CD4-positive, CD25-positive, alpha-beta regulatory T cell (primary cell): ENCODE results near the gene COL6A5. TPM values are rescaled to one million over a fixed set of nuclear protein-coding genes. Genes with fewer than 3 reads are reported as not detected.

Experiments used
- ATAC-seq, 2 donors: fragments of 150-1000 bp; cut with Tn5 transposase; one replicate each; pipeline ENCODE4 v1.10.0; 2021; ENCODE audit warnings: low read depth in 2 of 2, moderate number of reproducible peaks in 2 of 2, moderate library complexity in 1 of 2
- DNase-seq, 3 donors: peaks; one replicate each; pipeline versions ENCODE4 v3.0.0 to v3.0.0-alpha.2; 2012 to 2022; ENCODE audit warnings: mixed read lengths in 1 of 3
- H3K27ac ChIP-seq: one replicate; pipeline ENCODE4 v1.7.0; 2013; ENCODE audit warnings: mild to moderate bottlenecking, low read length; ENCODE audit not compliant: insufficient read depth, poor library complexity, severe bottlenecking
- H3K27me3 ChIP-seq: one replicate; pipeline ENCODE4 v1.7.0; 2013; ENCODE audit warnings: low read length; ENCODE audit not compliant: control insufficient read depth, insufficient read depth
- H3K36me3 ChIP-seq: one replicate; pipeline ENCODE4 v1.7.0; 2013; ENCODE audit warnings: mild to moderate bottlenecking, low read length, moderate library complexity; ENCODE audit not compliant: control insufficient read depth, insufficient read depth
- H3K4me1 ChIP-seq: 2 replicates; pipeline ENCODE4 v1.7.0; 2013; ENCODE audit warnings: mild to moderate bottlenecking, low read length; ENCODE audit not compliant: insufficient read depth, control insufficient read depth, poor library complexity, severe bottlenecking
- H3K4me3 ChIP-seq: one replicate; pipeline ENCODE4 v1.7.0; 2013; ENCODE audit warnings: low read depth, mild to moderate bottlenecking, low read length, moderate library complexity
- H3K9me3 ChIP-seq, 2 experiments: 1 replicate in 1 of 2; 2 replicates in 1 of 2; pipeline ENCODE4 v1.7.0; 2013; ENCODE audit warnings: low read length in 2 of 2, mild to moderate bottlenecking in 1 of 2, moderate library complexity in 1 of 2; ENCODE audit not compliant: control insufficient read depth in 2 of 2
- H3K27ac Mint-ChIP-seq, 3 donors: one replicate each; pipeline ENCODE4 v1.8.0; 2020 to 2022; ENCODE audit warnings: mild to moderate bottlenecking in 3 of 3, mixed read lengths in 3 of 3, moderate library complexity in 2 of 3
- H3K27me3 Mint-ChIP-seq: one replicate; pipeline ENCODE4 v1.8.0; 2022; ENCODE audit warnings: mild to moderate bottlenecking, mixed read lengths
- H3K36me3 Mint-ChIP-seq: one replicate; pipeline ENCODE4 v1.8.0; 2020; ENCODE audit warnings: mixed read lengths
- H3K4me1 Mint-ChIP-seq, 4 donors: one replicate each; pipeline ENCODE4 v1.8.0; 2020 to 2022; ENCODE audit warnings: mixed read lengths in 4 of 4, mild to moderate bottlenecking in 1 of 4
- H3K4me3 Mint-ChIP-seq, 4 donors: one replicate each; pipeline ENCODE4 v1.8.0; 2020 to 2022; ENCODE audit warnings: mild to moderate bottlenecking in 4 of 4, mixed read lengths in 4 of 4, moderate library complexity in 3 of 4
- H3K9me3 Mint-ChIP-seq, 7 donors: one replicate each; pipeline ENCODE4 v1.8.0; 2020 to 2022; ENCODE audit warnings: mixed read lengths in 7 of 7, mild to moderate bottlenecking in 3 of 7, moderate library complexity in 2 of 7
- polyA plus RNA-seq, 4 donors: library from polyadenylated mRNA; unstranded; fragments of 300-500 nt; fragmentation: Illumina TruSeq; gene quantifications; one replicate each; pipeline ENCODE4 v1.2.3, GENCODE V29; 2021
- total RNA-seq: library from RNA; stranded (reverse); gene quantifications from one replicate; pipeline ENCODE4 v1.2.3, GENCODE V29; 2022

The COL6A5 gene
- total and polyA plus RNA-seq, 5 donors from 2014 or later: not detected

- H3K4me1 Mint-ChIP-seq: no peaks in the 10 kb centered on the region
- H3K4me3 Mint-ChIP-seq: no peak overlapping the region
- H3K27me3 ChIP-seq: peaks cover 2% of the 10 kb centered on the region
- H3K4me3 ChIP-seq: no peak overlapping the region
- peaks cover 13% of the 10 kb centered on the region for H3K27me3 Mint-ChIP-seq
- no peaks in the 10 kb centered on the region for H3K4me1 ChIP-seq
- no peak overlapping the region for H3K27ac ChIP-seq
- H3K36me3 ChIP-seq: no peaks in the 10 kb centered on the region
- no peaks in the 10 kb centered on the region for H3K36me3 Mint-ChIP-seq
- H3K9me3 Mint-ChIP-seq: peaks cover 0 to 8% (median 4%) of the 10 kb centered on the region in 7 donors
- no peak overlapping the region for H3K27ac Mint-ChIP-seq
- H3K9me3 ChIP-seq: no peaks in the 10 kb centered on the region
- DNase-seq: no peak
- no peak for ATAC-seq
Measured at GRCh38 chr3:130473416-130473815, 127.9 kb downstream of the COL6A5 start.

- H3K4me1 Mint-ChIP-seq: no peaks in the 10 kb centered on the region
Measured at GRCh38 chr3:130480736-130481135, 135.3 kb downstream of the COL6A5 start.

GRCh38 chr3:130488288-130488687 is 142.8 kb downstream of the COL6A5 start:
- no peak for DNase-seq
- H3K36me3 ChIP-seq: no peaks in the 10 kb centered on the region
- Mint-ChIP-seq H3K4me1 (no peaks in the 10 kb centered on the region), H3K27ac (no peak overlapping the region), H3K27me3 (peaks cover 9% of the 10 kb centered on the region), H3K4me3 (no peak overlapping the region), H3K9me3 (peaks cover 0 to 1% (median 0%) of the 10 kb centered on the region in 7 donors), H3K36me3 (no peaks in the 10 kb centered on the region)
- H3K4me3 ChIP-seq: no peak overlapping the region
- no peaks in the 10 kb centered on the region for H3K9me3 ChIP-seq
- no peak overlapping the region for H3K27ac ChIP-seq
- H3K27me3 ChIP-seq: no peaks in the 10 kb centered on the region
- no peaks in the 10 kb centered on the region for H3K4me1 ChIP-seq
- no peak for ATAC-seq

More at GRCh38 chr3:130480736-130481135, 135.3 kb downstream of the COL6A5 start:
- H3K4me3 Mint-ChIP-seq: no peak overlapping the region
- no peaks in the 10 kb centered on the region for H3K4me1 ChIP-seq
- ATAC-seq (no peak), DNase-seq (peak in 1 of 3 donors; percentile 12)
- H3K36me3 ChIP-seq: no peaks in the 10 kb centered on the region
- no peak overlapping the region for H3K27ac ChIP-seq
- no peaks in the 10 kb centered on the region for H3K27me3 ChIP-seq
- H3K36me3 Mint-ChIP-seq: peaks cover 3% of the 10 kb centered on the region
- peaks cover 0 to 4% (median 0%) of the 10 kb centered on the region in 7 donors for H3K9me3 Mint-ChIP-seq
- no peaks in the 10 kb centered on the region for H3K9me3 ChIP-seq
- H3K27me3 Mint-ChIP-seq: peaks cover 7% of the 10 kb centered on the region
- H3K27ac Mint-ChIP-seq: no peak overlapping the region
- H3K4me3 ChIP-seq: no peak overlapping the region

GRCh38 chr3:130488769-130489450 is 143.4 kb downstream of the COL6A5 start:
- DNase-seq (no peak), ATAC-seq (no peak)
- Mint-ChIP-seq H3K27me3 (peaks cover 9% of the 10 kb centered on the region), H3K4me3 (no peak overlapping the region), H3K9me3 (peaks cover 0 to 1% (median 0%) of the 10 kb centered on the region in 7 donors), H3K27ac (no peak overlapping the region), H3K36me3 (no peaks in the 10 kb centered on the region), H3K4me1 (no peaks in the 10 kb centered on the region)
- H3K36me3 ChIP-seq: no peaks in the 10 kb centered on the region
- H3K4me1 ChIP-seq: no peaks in the 10 kb centered on the region
- no peaks in the 10 kb centered on the region for H3K9me3 ChIP-seq
- H3K27ac ChIP-seq: no peak overlapping the region
- H3K27me3 ChIP-seq: no peaks in the 10 kb centered on the region
- H3K4me3 ChIP-seq: no peak overlapping the region

GRCh38 chr3:130490241-130490640 is 144.8 kb downstream of the COL6A5 start:
- H3K36me3 ChIP-seq: no peaks in the 10 kb centered on the region
- Mint-ChIP-seq H3K36me3 (no peaks in the 10 kb centered on the region), H3K27ac (no peak overlapping the region), H3K4me3 (no peak overlapping the region), H3K27me3 (peaks cover 9% of the 10 kb centered on the region), H3K4me1 (no peaks in the 10 kb centered on the region), H3K9me3 (peaks cover 0 to 1% (median 0%) of the 10 kb centered on the region in 7 donors)
- no peak overlapping the region for H3K4me3 ChIP-seq
- H3K27me3 ChIP-seq: no peaks in the 10 kb centered on the region
- H3K9me3 ChIP-seq: no peaks in the 10 kb centered on the region
- no peaks in the 10 kb centered on the region for H3K4me1 ChIP-seq
- ATAC-seq: no peak
- no peak for DNase-seq
- H3K27ac ChIP-seq: no peak overlapping the region

GRCh38 chr3:130491431-130491830 is 146.0 kb downstream of the COL6A5 start:
- H3K36me3 ChIP-seq: no peaks in the 10 kb centered on the region
- H3K27me3 ChIP-seq: no peaks in the 10 kb centered on the region
- no peaks in the 10 kb centered on the region for H3K4me1 ChIP-seq
- ATAC-seq (no peak), DNase-seq (no peak)
- no peaks in the 10 kb centered on the region for H3K9me3 ChIP-seq
- Mint-ChIP-seq H3K9me3 (peaks cover 0 to 1% (median 0%) of the 10 kb centered on the region in 7 donors), H3K36me3 (no peaks in the 10 kb centered on the region), H3K27me3 (peaks cover 17% of the 10 kb centered on the region), H3K4me3 (no peak overlapping the region), H3K27ac (no peak overlapping the region), H3K4me1 (no peaks in the 10 kb centered on the region)
- H3K4me3 ChIP-seq: no peak overlapping the region
- no peak overlapping the region for H3K27ac ChIP-seq

GRCh38 chr3:130504701-130505100 is 159.2 kb downstream of the COL6A5 start:
- H3K4me1 ChIP-seq: no peaks in the 10 kb centered on the region
- peaks cover 19% of the 10 kb centered on the region for H3K27me3 Mint-ChIP-seq
- no peak overlapping the region for H3K27ac ChIP-seq
- H3K4me1 Mint-ChIP-seq: no peaks in the 10 kb centered on the region
- H3K9me3 Mint-ChIP-seq: peaks cover 0 to 3% (median 0%) of the 10 kb centered on the region in 7 donors
- H3K4me3 Mint-ChIP-seq: no peak overlapping the region
- H3K4me3 ChIP-seq: no peak overlapping the region
- H3K36me3 ChIP-seq: no peaks in the 10 kb centered on the region
- ATAC-seq (no peak), DNase-seq (no peak)
- no peaks in the 10 kb centered on the region for H3K9me3 ChIP-seq
- no peaks in the 10 kb centered on the region for H3K27me3 ChIP-seq
- no peak overlapping the region for H3K27ac Mint-ChIP-seq
- no peaks in the 10 kb centered on the region for H3K36me3 Mint-ChIP-seq

- no peak overlapping the region for H3K4me3 Mint-ChIP-seq
- H3K27ac Mint-ChIP-seq: no peak overlapping the region
Measured at GRCh38 chr3:130506031-130506430, 160.6 kb downstream of the COL6A5 start.

More at GRCh38 chr3:130506031-130506430, 160.6 kb downstream of the COL6A5 start:
- no peaks in the 10 kb centered on the region for H3K27me3 ChIP-seq
- no peaks in the 10 kb centered on the region for H3K36me3 ChIP-seq
- no peak overlapping the region for H3K4me3 ChIP-seq
- H3K9me3 Mint-ChIP-seq: peaks cover 0 to 3% (median 0%) of the 10 kb centered on the region in 7 donors
- no peak for ATAC-seq
- H3K4me1 Mint-ChIP-seq: no peaks in the 10 kb centered on the region
- no peak for DNase-seq
- peaks cover 27% of the 10 kb centered on the region for H3K27me3 Mint-ChIP-seq
- H3K36me3 Mint-ChIP-seq: no peaks in the 10 kb centered on the region
- no peaks in the 10 kb centered on the region for H3K4me1 ChIP-seq
- no peak overlapping the region for H3K27ac ChIP-seq
- no peaks in the 10 kb centered on the region for H3K9me3 ChIP-seq
